A549 (cell line): ENCODE measurements around the gene TMEM129. TPM values are rescaled to one million over a fixed set of nuclear protein-coding genes. Genes with fewer than 3 reads are reported as not detected.

Source experiments
- ATAC-seq, 2 experiments: fragments of 200-7000 bp in 1 of 2; fragments of >200 bp in 1 of 2; cut with Nextera tagmentation in 1 of 2; cut with Tn5 transposase in 1 of 2; 3 replicates each; pipeline versions ENCODE4 v1.8.0 to v1.9.1; 2018 to 2020; ENCODE audit warnings: mild to moderate bottlenecking in 1 of 2, moderate library complexity in 1 of 2
- CTCF ChIA-PET: fragments of 300-600 bp; sonication (Branson Sonifier 250); formaldehyde crosslinking; extraction: SDS; loops from one replicate; lab custom pipeline; 2021; ENCODE audit warnings: antibody characterized with exemption, inconsistent platforms; lab: Yijun Ruan, JAX
- POLR2A ChIA-PET: fragments of 350-600 bp; formaldehyde crosslinking; extraction: SDS; loops from one replicate; lab custom pipeline; 2021; ENCODE audit warnings: antibody characterized with exemption, inconsistent platforms; lab: Yijun Ruan, JAX
- DNase-seq, 2 experiments: peaks; one replicate each; pipeline versions ENCODE4 v3.0.0 to v3.0.0-alpha.2; 2011 to 2016; ENCODE audit warnings: low read depth in 1 of 2, low spot score in 1 of 2
- FAIRE-seq: peaks from 2 replicates; lab custom pipeline; 2011; peaks lifted over from hg19 to GRCh38; lab: Jason Lieb, UNC
- H3K27ac ChIP-seq, 2 experiments: fragments of >200 bp; sonication (Bioruptor Twin); formaldehyde crosslinking; 3 replicates each; pipeline ENCODE4 v1.5.1; 2016 to 2017
- H3K4me1 ChIP-seq: fragments of >200 bp; sonication (Bioruptor Twin); formaldehyde crosslinking; 3 replicates; pipeline ENCODE4 v1.6.1; 2016
- H3K4me2 ChIP-seq: fragments of >200 bp; sonication (Bioruptor Twin); formaldehyde crosslinking; 3 replicates; pipeline ENCODE4 v1.6.1; 2016
- H3K4me3 ChIP-seq: fragments of >200 bp; sonication (Bioruptor Twin); formaldehyde crosslinking; 3 replicates; pipeline ENCODE4 v1.5.1; 2016
- H3K9me3 ChIP-seq: fragments of >200 bp; sonication (Bioruptor Twin); formaldehyde crosslinking; 3 replicates; pipeline ENCODE4 v1.6.1; 2016
- ATOH8 ChIP-seq: fragments of 250-450 bp; sonication (Bioruptor Pico); IDR thresholded peaks from 2 replicates; pipeline ENCODE4 v1.5.0; 2020; ENCODE audit warnings: low read depth, mild to moderate bottlenecking, moderate library complexity
- CBX2 ChIP-seq: fragments of 200-600 bp; sonication (generic); IDR thresholded peaks from 2 replicates; pipeline ENCODE4 v1.6.1; 2016; ENCODE audit warnings: low read depth, mild to moderate bottlenecking, borderline replicate concordance
- CBX8 ChIP-seq: fragments of 200-600 bp; sonication (generic); IDR thresholded peaks from 2 replicates; pipeline ENCODE4 v1.6.1; 2016
- CTCF ChIP-seq: fragments of >200 bp; sonication (Bioruptor Twin); formaldehyde crosslinking; IDR thresholded peaks from 3 replicates; pipeline ENCODE4 v1.5.1; 2016
- EP300 ChIP-seq, 2 experiments: fragments of >200 bp; sonication (Bioruptor Twin); formaldehyde crosslinking; IDR thresholded peaks; 2 replicates in 1 of 2; 3 replicates in 1 of 2; pipeline ENCODE4 v1.6.1; 2016 to 2017
- FOXS1 ChIP-seq: fragments of 250-450 bp; sonication (Bioruptor Pico); IDR thresholded peaks from 2 replicates; pipeline ENCODE4 v1.5.0; 2020; ENCODE audit warnings: mild to moderate bottlenecking, moderate library complexity
- HDAC2 ChIP-seq: fragments of 200-600 bp; sonication (generic); IDR thresholded peaks from 2 replicates; pipeline ENCODE4 v1.6.1; 2016
- HOXA7 ChIP-seq: fragments of 250-450 bp; sonication (Bioruptor Pico); IDR thresholded peaks from 2 replicates; pipeline ENCODE4 v1.5.0; 2020; ENCODE audit warnings: mild to moderate bottlenecking, moderate library complexity
- HOXB13 ChIP-seq: fragments of 250-450 bp; sonication (Bioruptor Pico); IDR thresholded peaks from 2 replicates; pipeline ENCODE4 v1.5.0; 2020; ENCODE audit warnings: low read depth, mild to moderate bottlenecking, moderate library complexity
- HOXB5 ChIP-seq: fragments of 250-450 bp; sonication (Bioruptor Pico); IDR thresholded peaks from 2 replicates; pipeline ENCODE4 v1.5.0; 2020; ENCODE audit warnings: mild to moderate bottlenecking, moderate library complexity
- JUN ChIP-seq, 2 experiments: fragments of >200 bp; sonication (Bioruptor Twin); formaldehyde crosslinking; IDR thresholded peaks; 2 replicates in 1 of 2; 3 replicates in 1 of 2; pipeline ENCODE4 v1.6.1; 2016 to 2017
- JUNB ChIP-seq: fragments of >200 bp; sonication (Bioruptor Twin); formaldehyde crosslinking; IDR thresholded peaks from 2 replicates; pipeline ENCODE4 v1.6.1; 2016
- KDM1A ChIP-seq: fragments of 200-600 bp; sonication (generic); IDR thresholded peaks from 2 replicates; pipeline ENCODE4 v1.6.1; 2016; ENCODE audit warnings: low read depth, mild to moderate bottlenecking
- MAFK ChIP-seq: fragments of 450-650 bp; IDR thresholded peaks from 2 replicates; pipeline ENCODE4 v1.6.1; 2014; ENCODE audit not compliant: partially characterized antibody
- NPAS2 ChIP-seq: fragments of 250-450 bp; sonication (Bioruptor Pico); IDR thresholded peaks from 2 replicates; pipeline ENCODE4 v1.8.0; 2022; ENCODE audit warnings: mild to moderate bottlenecking, moderate library complexity, borderline replicate concordance
- POLR2AphosphoS2 ChIP-seq: conservative IDR thresholded peaks from 2 replicates; pipeline ENCODE4 v1.6.1; 2012; ENCODE audit warnings: low read length, improper control_type of control experiment, inconsistent platforms
- RNF2 ChIP-seq: fragments of 200-600 bp; sonication (generic); IDR thresholded peaks from 2 replicates; pipeline ENCODE4 v1.6.1; 2016; ENCODE audit warnings: low read depth, mild to moderate bottlenecking, antibody characterized with exemption, moderate library complexity, borderline replicate concordance
- SMC3 ChIP-seq: fragments of >200 bp; sonication (Bioruptor Twin); formaldehyde crosslinking; IDR thresholded peaks from 3 replicates; pipeline ENCODE4 v1.6.1; 2018; ENCODE audit warnings: inconsistent platforms
- SREBF2 ChIP-seq: fragments of 450-650 bp; IDR thresholded peaks from 2 replicates; pipeline ENCODE4 v1.6.1; 2014; ENCODE audit warnings: mild to moderate bottlenecking, moderate library complexity
- TP53 ChIP-seq: fragments of 250-450 bp; sonication (Bioruptor Pico); IDR thresholded peaks from 2 replicates; pipeline ENCODE4 v1.5.0; 2021; ENCODE audit warnings: mild to moderate bottlenecking, moderate library complexity
- ZC3H11A ChIP-seq: fragments of 450-650 bp; IDR thresholded peaks from 2 replicates; pipeline ENCODE4 v1.6.1; 2014; ENCODE audit warnings: antibody characterized with exemption, mild to moderate bottlenecking
- ZNF302 ChIP-seq: fragments of 250-450 bp; sonication (Bioruptor Pico); IDR thresholded peaks from 2 replicates; pipeline ENCODE4 v1.9.0; 2021; ENCODE audit warnings: inconsistent platforms, mild to moderate bottlenecking, moderate library complexity
- ZSCAN20 ChIP-seq: fragments of 250-450 bp; sonication (Bioruptor Pico); IDR thresholded peaks from 2 replicates; pipeline ENCODE4 v1.8.0; 2022; ENCODE audit warnings: mild to moderate bottlenecking, moderate library complexity
- WGBS: methylation state at CpG from one replicate; pipeline ENCODE4 v1.1.6; 2017; ENCODE audit errors: missing lambda C conversion rate; 5-methylcytosine and 5-hydroxymethylcytosine counted together
- polyA plus RNA-seq, 4 experiments: library from polyadenylated mRNA; depleted of rRNA in 3 of 4; stranded (reverse); fragments of >200 nt; fragmentation: RNase III in 1 of 4; extraction: RNeasy Plus Mini Kit Qiagen cat#74134 plus additional on column Dnase treatment in 1 of 4; gene quantifications; 2 replicates in 3 of 4; 3 replicates in 1 of 4; pipeline ENCODE4 v1.2.3, GENCODE V29; 2011 to 2017
- TF ChIP-seq, protein P1 (sequence below): fragments of 450-650 bp; IDR thresholded peaks from 2 replicates; pipeline ENCODE4 v1.6.1; 2014; ENCODE audit warnings: antibody characterized with exemption

TMEM129 gene
- polyA plus RNA-seq, 2 of the 4 experiments (the other 2 are of a cell fraction) = 12.7 to 20.4 TPM

DNA sequence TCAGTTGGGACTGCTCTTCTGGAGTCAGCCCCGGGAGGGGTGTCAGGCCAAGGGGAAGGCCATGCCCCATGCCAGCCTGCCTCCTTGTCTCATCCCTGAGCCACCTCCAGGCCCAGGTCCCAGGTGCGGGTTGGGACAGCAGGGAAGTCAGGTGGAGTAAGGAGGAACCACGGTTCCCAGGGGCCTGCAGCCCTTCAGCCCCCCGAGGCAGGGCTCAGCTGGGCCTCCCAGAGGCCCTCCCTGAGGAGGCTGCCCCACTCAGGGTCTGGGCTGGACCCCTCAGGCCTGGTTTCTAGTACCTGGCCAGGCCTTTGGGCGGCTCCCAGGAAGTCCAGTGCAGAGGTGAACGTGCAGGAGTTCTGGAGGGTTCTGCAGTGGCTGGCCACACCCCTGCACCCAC, 48.6 kb upstream of the TMEM129 start:
- WGBS = 100% methylated on average over 1 of the region's 6 CpGs
- ChIA-PET POLR2A (no interaction called here), CTCF (no interaction called here)
- DNase-seq (no peak), FAIRE-seq (no peak), ATAC-seq (no peak)
- peak overlapping the region in 1 of 2 experiments; percentile 100; a peak in 2 of 6 replicates for H3K27ac ChIP-seq
- H3K4me1 ChIP-seq = peaks cover 30% of the 10 kb centered on the region
- TF ChIP-seq ZSCAN20 (CRISPR knock-in tag) (no peak), KDM1A (no peak), EP300 (IDR thresholded peaks at IDR 0.05) (no peak), CBX2 (no peak), ZC3H11A (no peak), HOXA7 (CRISPR knock-in tag) (no peak), FOXS1 (no peak), JUNB (no peak), HDAC2 (no peak), SREBF2 (no peak)
- no peak overlapping the region for H3K4me3 ChIP-seq
- H3K4me2 ChIP-seq = no peak overlapping the region
- H3K9me3 ChIP-seq = no peaks in the 10 kb centered on the region

DNA sequence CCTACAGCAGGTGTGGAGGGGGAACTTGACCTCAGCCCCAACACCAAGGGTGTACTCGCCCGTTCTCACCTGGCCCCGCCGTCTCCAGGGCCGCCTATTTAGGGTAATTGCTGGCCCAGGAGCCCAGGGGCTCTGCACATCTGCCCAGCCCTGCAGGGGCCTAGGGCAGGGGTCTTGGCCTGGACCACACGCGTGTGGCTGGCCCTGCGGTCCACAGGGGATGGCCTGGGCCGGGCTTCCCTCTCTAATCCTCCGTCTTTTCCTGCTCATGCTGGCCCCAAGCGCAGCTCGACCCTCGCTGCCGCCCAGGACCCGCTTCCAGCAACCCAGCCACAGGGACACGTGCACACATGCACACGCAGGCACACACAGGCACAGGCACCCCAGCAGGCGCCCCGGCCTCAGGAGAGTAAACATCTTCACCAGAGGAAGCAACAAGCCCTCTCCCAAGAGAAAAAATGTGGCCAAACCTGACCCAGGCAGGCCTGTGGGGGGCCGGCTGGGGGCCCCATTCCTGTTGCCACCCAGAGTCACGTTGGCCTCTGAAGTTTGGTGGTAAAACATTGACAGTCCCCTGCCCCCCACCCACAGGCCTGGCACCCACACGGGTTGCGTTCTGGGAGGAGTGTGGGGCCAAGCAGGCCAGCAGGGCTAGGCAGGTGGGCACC, 47.4 kb upstream of the TMEM129 start:
- FAIRE-seq (no peak), ATAC-seq (no peak), DNase-seq (no peak)
- Histone ChIP-seq H3K9me3 (no peaks in the 10 kb centered on the region), H3K27ac (peak overlapping the region; percentile 94 to 100; a peak in 5 of 6 replicates), H3K4me1 (peaks cover 30% of the 10 kb centered on the region), H3K4me3 (no peak overlapping the region; the same call in 2 of the 3 replicates), H3K4me2 (peak overlapping the region; percentile 83)
- TF ChIP-seq CBX2 = no peak
- TF ChIP-seq EP300 (IDR thresholded peaks at IDR 0.05) = no peak
- TF ChIP-seq ZNF302 (CRISPR knock-in tag) = no peak
- TF ChIP-seq JUN (IDR thresholded peaks at IDR 0.05) = no peak
- no peak for TF ChIP-seq POLR2AphosphoS2
- TF ChIP-seq TP53 (CRISPR knock-in tag) = no peak
- TF ChIP-seq CBX8 = no peak
- TF ChIP-seq SREBF2 = no peak
- no peak for TF ChIP-seq MAFK
- no peak for TF ChIP-seq CTCF
- TF ChIP-seq SMC3 = no peak
- no peak for TF ChIP-seq RNF2
- TF ChIP-seq HOXB5 (CRISPR knock-in tag) = no peak
- TF ChIP-seq HOXB13 = no peak
- TF ChIP-seq NPAS2 (CRISPR knock-in tag) = no peak
- TF ChIP-seq FOXS1 = no peak
- TF ChIP-seq, protein P1, sequence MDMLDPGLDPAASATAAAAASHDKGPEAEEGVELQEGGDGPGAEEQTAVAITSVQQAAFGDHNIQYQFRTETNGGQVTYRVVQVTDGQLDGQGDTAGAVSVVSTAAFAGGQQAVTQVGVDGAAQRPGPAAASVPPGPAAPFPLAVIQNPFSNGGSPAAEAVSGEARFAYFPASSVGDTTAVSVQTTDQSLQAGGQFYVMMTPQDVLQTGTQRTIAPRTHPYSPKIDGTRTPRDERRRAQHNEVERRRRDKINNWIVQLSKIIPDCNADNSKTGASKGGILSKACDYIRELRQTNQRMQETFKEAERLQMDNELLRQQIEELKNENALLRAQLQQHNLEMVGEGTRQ = no peak
- no peak for TF ChIP-seq ATOH8 (CRISPR knock-in tag)
- 91% methylated on average over 12 of the region's 23 CpGs for WGBS
- CTCF ChIA-PET = interaction anchor here (1.0 to 1.9 kb wide), 10 partner anchors 8 to 40 kb away, joined by 3 to 9 read pairs (median 5); no protein-coding TSS in a partner anchor
- POLR2A ChIA-PET = interaction anchor here (0.9 kb wide), 1 partner anchor 25 kb away, joined by 5 read pairs; the partner anchor contains the start of gene FGFR3
